Heart left ventricle (tissue), 16 donors: ENCODE results near the gene NCOA4. TPM values are rescaled to one million over a fixed set of nuclear protein-coding genes. Genes with fewer than 3 reads are reported as not detected.
"Not testable (repeated sequence)": the region's sequence is repeated elsewhere in the genome, so short reads cannot be mapped to it uniquely, and the experiment has no call there.

Experiments
- ATAC-seq, 4 donors: fragments of 200-7000 bp; cut with Tn5 transposase; one replicate each; pipeline ENCODE4 v1.9.1; 2020 to 2022; ENCODE audit warnings: moderate library complexity in 4 of 4, mild to moderate bottlenecking in 3 of 4, moderate number of reproducible peaks in 1 of 4
- DNase-seq, 5 donors: peaks; one replicate each; pipeline ENCODE4 v3.0.0-alpha.2; 2020
- H3K27ac ChIP-seq, 12 donors: fragments of 200-600 bp; sonication (generic) in 4 of 12; one replicate each; pipeline versions ENCODE4 v1.5.0 to v1.8.0; 2016 to 2022; ENCODE audit warnings: mild to moderate bottlenecking in 2 of 12
- H3K27me3 ChIP-seq, 9 donors: fragments of 200-600 bp; sonication (generic) in 2 of 9; one replicate each; pipeline versions ENCODE4 v1.5.1 to v1.8.0; 2016 to 2022; ENCODE audit warnings: mild to moderate bottlenecking in 3 of 9
- H3K36me3 ChIP-seq, 9 donors: fragments of 200-600 bp; sonication (generic) in 2 of 9; one replicate each; pipeline versions ENCODE4 v1.5.0 to v1.8.0; 2018 to 2022; ENCODE audit warnings: mild to moderate bottlenecking in 2 of 9
- H3K4me1 ChIP-seq, 12 donors: fragments of 200-600 bp; sonication (generic) in 4 of 12; one replicate each; pipeline versions ENCODE4 v1.5.0 to v1.8.0; 2016 to 2022; ENCODE audit warnings: mild to moderate bottlenecking in 3 of 12
- H3K4me3 ChIP-seq, 12 donors: fragments of 200-600 bp; sonication (generic) in 4 of 12; one replicate each; pipeline versions ENCODE4 v1.5.0 to v1.8.0; 2017 to 2022; ENCODE audit warnings: mild to moderate bottlenecking in 9 of 12, moderate library complexity in 4 of 12
- H3K9me3 ChIP-seq, 12 donors: fragments of 200-600 bp; sonication (generic) in 4 of 12; one replicate each; pipeline versions ENCODE4 v1.5.0 to v1.8.0; 2016 to 2022; ENCODE audit warnings: mild to moderate bottlenecking in 1 of 12
- CTCF ChIP-seq, 12 donors: fragments of 200-600 bp; sonication (generic) in 4 of 12; IDR thresholded peaks; one replicate each; pipeline versions ENCODE4 v1.5.0 to v1.8.0; 2018 to 2022; ENCODE audit warnings: antibody characterized with exemption in 12 of 12, mild to moderate bottlenecking in 5 of 12
- POLR2A ChIP-seq, 2 donors: fragments of 450-650 bp; IDR thresholded peaks; one replicate each; pipeline ENCODE4 v1.6.1; 2017; ENCODE audit warnings: antibody characterized with exemption in 2 of 2, mild to moderate bottlenecking in 2 of 2, moderate library complexity in 2 of 2
- WGBS, 4 donors: extraction: QIAGEN DNeasy Blood & Tissue Kit in 2 of 4; methylation state at CpG; one replicate each; pipeline versions ENCODE4 v1.1.5 to v1.1.7; 2013 to 2018; 5-methylcytosine and 5-hydroxymethylcytosine counted together
- intact Hi-C, 10 donors: fragments of 100-400 bp; cut with DNase I; formaldehyde crosslinking; loops; one replicate each; pipeline versions ENCODE4 v1.11.1 to v1.14.2; 2022
- polyA plus RNA-seq, 2 donors: library from polyadenylated mRNA; stranded (reverse); fragments of 200-250 nt; gene quantifications; one replicate each; pipeline ENCODE4 v1.2.3, GENCODE V29; 2013
- total RNA-seq, 9 donors: library from RNA; depleted of rRNA in 2 of 9; stranded (reverse); fragments of >200 nt in 2 of 9; fragmentation: NEBNext Ultra II Directional in 3 of 9; extraction: Animal tissue kit (Norgen Biotek cat#: 25700) in 3 of 9; gene quantifications; one replicate each; pipeline versions ENCODE4 v1.1.0 to v1.2.4, GENCODE V29; 2016 to 2023
- donor health status: ischemic (EF 13 %, LVEDD 7.1; RV severe dilation, severe dysfunction).
- donor health status: healthy with polysubstance abuse.
- donor health status: DM: no; HTN: yes; CAD: no.
- donor health status: DM: no; HTN: no; CAD: no.
- donor health status: ischemic (EF 25% LVEDD 6.9; RV normal size, moderate dysfunction).
- donor health status: ischemic (EF 25% LVEDD 5.7; RV mildly dilated, moderate dysfunction).
- donor health status: healthy.
- donor health status: DM: yes; HTN: yes; CAD: no.
- donor health status: ischemic (EF 35%, LVEDD 5.7; RV mildly dilated, moderate dysfunction).
- donor health status: nonischemic (EF 11% LVEDD 7.7; RV severe dilation, severe dysfunction).
- donor health status: DM: yes; HTN: yes; CAD: no.
- donor health status: PGD.
- donor health status: ischemic (EF 29% LVEDD 5.4; RV normal size, mild dysfunction).
- donor health status: nonischemic (EF 23%, LVEDD 6.1; RV moderate dilation, normal function).

Gene NCOA4
- total and polyA plus RNA-seq, 11 donors = 55.1 to 296 (median 252) TPM

- WGBS, 4 donors = 61 to 67% (median 64%) methylated on average over 5 of the region's 5 CpGs
- H3K27ac ChIP-seq = no peak overlapping the region
- DNase-seq (no peak), ATAC-seq (no peak)
- no peak overlapping the region for H3K4me3 ChIP-seq
- peaks cover 0 to 92% (median 89%) of the 10 kb centered on the region in 9 donors for H3K36me3 ChIP-seq
- TF ChIP-seq POLR2A (IDR thresholded peaks at IDR 0.05) (no peak), CTCF (IDR thresholded peaks at IDR 0.05) (no peak)
- H3K4me1 ChIP-seq = peaks cover 0 to under 1% (median 0%) of the 10 kb centered on the region in 12 donors
- intact Hi-C loops = no loop called here
- no peaks in the 10 kb centered on the region for H3K27me3 ChIP-seq
- H3K9me3 ChIP-seq = no peaks in the 10 kb centered on the region
These were observed 29.2 kb downstream of the NCOA4 start for GRCh38 chr10:46001187-46001756.

- no peak for TF ChIP-seq POLR2A (IDR thresholded peaks at IDR 0.05)
- TF ChIP-seq CTCF (IDR thresholded peaks at IDR 0.05) = no peak
- no peak overlapping the region for H3K27ac ChIP-seq
- no peak for ATAC-seq
- intact Hi-C loops = no loop called here
- H3K4me3 ChIP-seq = no peak overlapping the region
- H3K27me3 ChIP-seq = no peaks in the 10 kb centered on the region
- no peak for DNase-seq
- 88 to 97% (median 93%) methylated on average over 1 of the region's 1 CpG for WGBS, 4 donors
- no peaks in the 10 kb centered on the region for H3K4me1 ChIP-seq
- H3K36me3 ChIP-seq = peaks cover 0 to 87% (median 81%) of the 10 kb centered on the region in 9 donors
- no peaks in the 10 kb centered on the region for H3K9me3 ChIP-seq
These were observed 29.9 kb downstream of the NCOA4 start for GRCh38 chr10:46000538-46000937.

GRCh38 chr10:45999955-46000354 is 30.5 kb downstream of the NCOA4 start:
- H3K27ac ChIP-seq, H3K4me3 ChIP-seq, DNase-seq, H3K27me3 ChIP-seq, ATAC-seq, intact Hi-C loops, H3K9me3 ChIP-seq, H3K4me1 ChIP-seq: not testable (repeated sequence)
- H3K36me3 ChIP-seq = peaks cover 0 to 81% (median 76%) of the 10 kb centered on the region in 9 donors
- WGBS, 4 donors = 96 to 98% (median 97%) methylated on average over 5 of the region's 5 CpGs

- peaks cover 0 to 76% (median 66%) of the 10 kb centered on the region in 9 donors for H3K36me3 ChIP-seq
- WGBS, 4 donors = 88 to 92% (median 90%) methylated on average over 5 of the region's 5 CpGs
These were observed 32.2 kb downstream of the NCOA4 start for GRCh38 chr10:45997994-45998763.

More at GRCh38 chr10:45997994-45998763, 32.2 kb downstream of the NCOA4 start:
- ATAC-seq (no peak), DNase-seq (no peak)
- no peaks in the 10 kb centered on the region for H3K9me3 ChIP-seq
- H3K27ac ChIP-seq = no peak overlapping the region
- intact Hi-C loops = no loop called here
- no peak for TF ChIP-seq POLR2A (IDR thresholded peaks at IDR 0.05)
- TF ChIP-seq CTCF (IDR thresholded peaks at IDR 0.05) = no peak
- no peaks in the 10 kb centered on the region for H3K4me1 ChIP-seq
- no peak overlapping the region for H3K4me3 ChIP-seq
- H3K27me3 ChIP-seq = no peaks in the 10 kb centered on the region
